Fibroblast of skin of right biceps (primary cell): ENCODE results near the gene SNX14.
A peak's percentile ranks its signal among the peaks of the same experiment; 100 is the strongest.

Source experiments
- DNase-seq: peaks from one replicate; pipeline ENCODE4 v3.0.0-alpha.2; 2013

SNX14 gene

GRCh38 chr6:85496009-85496579 is 97.6 kb downstream of the SNX14 start:
- no peak for DNase-seq

GRCh38 chr6:85494547-85495536 is 98.8 kb downstream of the SNX14 start:
- DNase-seq = no peak

GRCh38 chr6:85493389-85493788 is 100.3 kb downstream of the SNX14 start:
- DNase-seq = no peak

GRCh38 chr6:85490516-85491248 is 103.0 kb downstream of the SNX14 start:
- DNase-seq = peak; percentile 36

- no peak for DNase-seq
Measured at GRCh38 chr6:85484948-85485347, 108.7 kb downstream of the SNX14 start.

- DNase-seq = no peak
Measured at GRCh38 chr6:85483846-85484245, 109.8 kb downstream of the SNX14 start.

- peak; percentile 73 for DNase-seq
Measured at GRCh38 chr6:85482905-85483700, 110.6 kb downstream of the SNX14 start.

- DNase-seq = peak; percentile 41
Measured at GRCh38 chr6:85482206-85482904, 111.3 kb downstream of the SNX14 start.

GRCh38 chr6:85479208-85479607 is 114.5 kb downstream of the SNX14 start:
- DNase-seq = peak; percentile 29

GRCh38 chr6:85476532-85476931 is 117.1 kb downstream of the SNX14 start:
- no peak for DNase-seq

GRCh38 chr6:85473748-85474147 is 119.9 kb downstream of the SNX14 start:
- DNase-seq = no peak

- peak; percentile 61 for DNase-seq
Measured at GRCh38 chr6:85472744-85473143, 120.9 kb downstream of the SNX14 start.

GRCh38 chr6:85470023-85470410 is 123.6 kb downstream of the SNX14 start:
- no peak for DNase-seq

- peak; percentile 56 for DNase-seq
Measured at GRCh38 chr6:85469276-85470022, 124.2 kb downstream of the SNX14 start.

GRCh38 chr6:85468326-85468725 is 125.3 kb downstream of the SNX14 start:
- no peak for DNase-seq

- DNase-seq = no peak
Measured at GRCh38 chr6:85465762-85466161, 127.9 kb downstream of the SNX14 start.

GRCh38 chr6:85464722-85465150 is 128.9 kb downstream of the SNX14 start:
- DNase-seq = peak; percentile 97

GRCh38 chr6:85464260-85464644 is 129.4 kb downstream of the SNX14 start:
- peak; percentile 99 for DNase-seq

- no peak for DNase-seq
Measured at GRCh38 chr6:85463621-85464259, 129.9 kb downstream of the SNX14 start.

GRCh38 chr6:85462673-85463072 is 131.0 kb downstream of the SNX14 start:
- no peak for DNase-seq

- no peak for DNase-seq
Measured at GRCh38 chr6:85461798-85462170, 131.9 kb downstream of the SNX14 start.
